CD14-positive monocyte (primary cell): ENCODE results near the gene PTGR2. TPM values are rescaled to one million over a fixed set of nuclear protein-coding genes. Genes with fewer than 3 reads are reported as not detected.
A peak's percentile ranks its signal among the peaks of the same experiment; 100 is the strongest.
"Not testable (repeated sequence)": the region's sequence is repeated elsewhere in the genome, so short reads cannot be mapped to it uniquely, and the experiment has no call there.

Source experiments
- DNase-seq, 3 donors: peaks; one replicate each; pipeline ENCODE4 v3.0.0-alpha.2; 2011 to 2022
- H2AFZ ChIP-seq: 2 replicates; pipeline ENCODE4 v1.6.0; 2012; ENCODE audit warnings: mild to moderate bottlenecking, low read depth, low read length, inconsistent platforms; ENCODE audit not compliant: insufficient read depth, poor library complexity, severe bottlenecking
- H3K27ac ChIP-seq, 2 donors: 1 replicate in 1 of 2; 2 replicates in 1 of 2; pipeline ENCODE4 v1.5.1; 2012 to 2013; ENCODE audit warnings: low read length in 2 of 2, control low read depth in 1 of 2, inconsistent platforms in 1 of 2, low read depth in 1 of 2, mild to moderate bottlenecking in 1 of 2
- H3K27me3 ChIP-seq, 2 donors: one replicate each; pipeline versions ENCODE4 v1.6.0 to v1.6.1; 2011 to 2013; ENCODE audit warnings: low read length in 2 of 2; ENCODE audit not compliant: control insufficient read depth in 2 of 2, insufficient read depth in 2 of 2
- H3K36me3 ChIP-seq, 2 donors: replicated peaks in 1 of 2; 1 replicate in 1 of 2; 2 replicates in 1 of 2; pipeline versions ENCODE4 v1.5.1 to v1.6.1; 2012 to 2013; ENCODE audit warnings: low read length in 2 of 2, control low read depth in 1 of 2, inconsistent platforms in 1 of 2, mild to moderate bottlenecking in 1 of 2; ENCODE audit not compliant: insufficient read depth in 2 of 2, control insufficient read depth in 1 of 2
- H3K4me1 ChIP-seq, 2 donors: 1 replicate in 1 of 2; 2 replicates in 1 of 2; pipeline versions ENCODE4 v1.5.1 to v1.6.1; 2012 to 2013; ENCODE audit warnings: low read length in 2 of 2, control low read depth in 1 of 2, inconsistent platforms in 1 of 2, mild to moderate bottlenecking in 1 of 2, moderate library complexity in 1 of 2; ENCODE audit not compliant: insufficient read depth in 2 of 2, control insufficient read depth in 1 of 2
- H3K4me2 ChIP-seq: replicated peaks from 2 replicates; pipeline ENCODE3; 2012; ENCODE audit warnings: low read length, moderate library complexity, mild to moderate bottlenecking; ENCODE audit not compliant: poor library complexity, severe bottlenecking; ENCODE audit errors: extremely low read depth
- H3K4me3 ChIP-seq, 3 experiments: fragments of 200-600 bp in 1 of 3; sonication (generic) in 1 of 3; replicated peaks in 1 of 3; 1 replicate in 2 of 3; 2 replicates in 1 of 3; pipeline ENCODE4 v1.5.1; 2011 to 2013; ENCODE audit warnings: low read length in 3 of 3, mild to moderate bottlenecking in 3 of 3, control low read depth in 2 of 3, low read depth in 2 of 3, inconsistent platforms in 1 of 3, moderate library complexity in 1 of 3
- H3K79me2 ChIP-seq: 2 replicates; pipeline ENCODE4 v1.6.0; 2012; ENCODE audit warnings: mild to moderate bottlenecking, control low read depth, inconsistent platforms, low read length, moderate library complexity; ENCODE audit not compliant: insufficient read depth
- H3K9ac ChIP-seq: 2 replicates; pipeline ENCODE4 v1.6.0; 2017; ENCODE audit warnings: low read length, mild to moderate bottlenecking; ENCODE audit not compliant: insufficient read depth, poor library complexity, severe bottlenecking
- H3K9me3 ChIP-seq, 2 donors: replicated peaks in 1 of 2; 1 replicate in 1 of 2; 2 replicates in 1 of 2; pipeline versions ENCODE4 v1.5.1 to v1.6.1; 2012 to 2013; ENCODE audit warnings: low read length in 2 of 2, control low read depth in 1 of 2; ENCODE audit not compliant: control insufficient read depth in 1 of 2, insufficient read depth in 1 of 2
- H4K20me1 ChIP-seq: 2 replicates; pipeline ENCODE4 v1.6.0; 2012; ENCODE audit warnings: mild to moderate bottlenecking, low read length, control low read depth, moderate library complexity; ENCODE audit not compliant: insufficient read depth
- H3K27ac Mint-ChIP-seq, 7 donors: one replicate each; pipeline ENCODE4 v1.8.0; 2020; ENCODE audit warnings: mild to moderate bottlenecking in 7 of 7, mixed read lengths in 7 of 7, moderate library complexity in 6 of 7, inconsistent platforms in 2 of 7
- H3K27me3 Mint-ChIP-seq, 3 donors: one replicate each; pipeline ENCODE4 v1.8.0; 2021 to 2022; ENCODE audit warnings: low read depth in 3 of 3, mild to moderate bottlenecking in 3 of 3, mixed read lengths in 3 of 3, moderate library complexity in 3 of 3, inconsistent platforms in 1 of 3
- H3K36me3 Mint-ChIP-seq, 2 donors: one replicate each; pipeline ENCODE4 v1.8.0; 2020; ENCODE audit warnings: mixed read lengths in 2 of 2, inconsistent platforms in 1 of 2, mild to moderate bottlenecking in 1 of 2
- H3K4me1 Mint-ChIP-seq: one replicate; pipeline ENCODE4 v1.8.0; 2020; ENCODE audit warnings: mild to moderate bottlenecking, mixed read lengths
- H3K4me3 Mint-ChIP-seq, 2 donors: one replicate each; pipeline ENCODE4 v1.8.0; 2020; ENCODE audit warnings: mild to moderate bottlenecking in 2 of 2, mixed read lengths in 2 of 2, moderate library complexity in 1 of 2
- H3K9me3 Mint-ChIP-seq, 7 donors: one replicate each; pipeline ENCODE4 v1.8.0; 2020 to 2022; ENCODE audit warnings: mixed read lengths in 7 of 7, mild to moderate bottlenecking in 6 of 7, moderate library complexity in 6 of 7, inconsistent platforms in 2 of 7
- WGBS: methylation state at CpG from one replicate; pipeline ENCODE4 v1.1.5; 2013; ENCODE audit warnings: missing lambda C conversion rate; ENCODE audit not compliant: insufficient coverage; 5-methylcytosine and 5-hydroxymethylcytosine counted together
- intact Hi-C, 2 donors: fragments of 100-400 bp; cut with micrococcal nuclease; formaldehyde crosslinking; loops; one replicate each; pipeline versions ENCODE4 v1.15.0 to v1.15.1; 2023
- polyA plus RNA-seq, 3 donors: library from polyadenylated mRNA; depleted of rRNA in 1 of 3; unstranded in 2 of 3; stranded (reverse) in 1 of 3; fragments of 300-500 nt in 2 of 3; fragments of >200 nt in 1 of 3; fragmentation: Illumina TruSeq in 2 of 3; gene quantifications; 1 replicate in 2 of 3; 2 replicates in 1 of 3; pipeline ENCODE4 v1.2.3, GENCODE V29; 2012 to 2021
- TF ChIP-seq, protein P1 (sequence below): fragments of 200-600 bp; IDR thresholded peaks from one replicate; pipeline ENCODE4 v1.8.0; 2022; ENCODE audit warnings: antibody characterized with exemption, mild to moderate bottlenecking

Gene PTGR2
- polyA plus RNA-seq, 3 donors = 1.1 to 3.8 (median 1.1) TPM

DNA sequence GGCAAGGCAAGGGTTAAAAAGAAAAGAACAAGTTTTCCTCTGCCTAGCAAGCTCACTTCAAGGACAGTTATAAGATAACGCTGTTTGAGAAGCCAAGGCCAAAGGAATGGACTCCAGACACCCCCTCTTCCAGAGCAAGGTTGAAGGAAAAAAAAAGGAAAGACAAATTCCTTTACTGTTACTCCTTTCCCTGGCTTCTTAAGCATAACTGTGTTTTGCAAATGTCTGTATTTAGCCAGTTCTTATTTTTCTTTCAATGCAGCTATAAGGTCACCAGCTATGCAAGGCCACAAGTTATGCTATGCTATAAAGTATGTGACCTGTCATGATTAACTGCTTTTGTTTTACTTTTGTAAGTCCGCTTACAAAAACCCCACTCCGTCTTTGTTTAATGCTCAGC, 61.6 kb downstream of the PTGR2 start:
- Histone ChIP-seq H3K9me3 (no peaks in the 10 kb centered on the region), H3K4me2 (no peak overlapping the region), H3K9ac (no peak overlapping the region), H3K27ac (no peak overlapping the region), H3K4me3 (no peak overlapping the region), H3K36me3 (peaks cover 61 to 99% of the 10 kb centered on the region in 2 donors), H2AFZ (no peak overlapping the region), H3K27me3 (no peaks in the 10 kb centered on the region), H4K20me1 (peaks cover 40% of the 10 kb centered on the region), H3K79me2 (peaks cover 23% of the 10 kb centered on the region), H3K4me1 (no peaks in the 10 kb centered on the region)
- H3K9me3 Mint-ChIP-seq = peaks cover 0 to 6% (median 4%) of the 10 kb centered on the region in 7 donors
- H3K27ac Mint-ChIP-seq = no peak overlapping the region
- DNase-seq = no peak
- intact Hi-C loops = no loop called here
- WGBS = 100% methylated on average over 1 of the region's 3 CpGs
- H3K27me3 Mint-ChIP-seq = no peaks in the 10 kb centered on the region
- no peak overlapping the region for H3K4me3 Mint-ChIP-seq
- H3K4me1 Mint-ChIP-seq = no peaks in the 10 kb centered on the region
- TF ChIP-seq, protein P1, sequence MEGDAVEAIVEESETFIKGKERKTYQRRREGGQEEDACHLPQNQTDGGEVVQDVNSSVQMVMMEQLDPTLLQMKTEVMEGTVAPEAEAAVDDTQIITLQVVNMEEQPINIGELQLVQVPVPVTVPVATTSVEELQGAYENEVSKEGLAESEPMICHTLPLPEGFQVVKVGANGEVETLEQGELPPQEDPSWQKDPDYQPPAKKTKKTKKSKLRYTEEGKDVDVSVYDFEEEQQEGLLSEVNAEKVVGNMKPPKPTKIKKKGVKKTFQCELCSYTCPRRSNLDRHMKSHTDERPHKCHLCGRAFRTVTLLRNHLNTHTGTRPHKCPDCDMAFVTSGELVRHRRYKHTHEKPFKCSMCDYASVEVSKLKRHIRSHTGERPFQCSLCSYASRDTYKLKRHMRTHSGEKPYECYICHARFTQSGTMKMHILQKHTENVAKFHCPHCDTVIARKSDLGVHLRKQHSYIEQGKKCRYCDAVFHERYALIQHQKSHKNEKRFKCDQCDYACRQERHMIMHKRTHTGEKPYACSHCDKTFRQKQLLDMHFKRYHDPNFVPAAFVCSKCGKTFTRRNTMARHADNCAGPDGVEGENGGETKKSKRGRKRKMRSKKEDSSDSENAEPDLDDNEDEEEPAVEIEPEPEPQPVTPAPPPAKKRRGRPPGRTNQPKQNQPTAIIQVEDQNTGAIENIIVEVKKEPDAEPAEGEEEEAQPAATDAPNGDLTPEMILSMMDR = no peak
- H3K36me3 Mint-ChIP-seq = peaks cover 70 to 86% of the 10 kb centered on the region in 2 donors

DNA sequence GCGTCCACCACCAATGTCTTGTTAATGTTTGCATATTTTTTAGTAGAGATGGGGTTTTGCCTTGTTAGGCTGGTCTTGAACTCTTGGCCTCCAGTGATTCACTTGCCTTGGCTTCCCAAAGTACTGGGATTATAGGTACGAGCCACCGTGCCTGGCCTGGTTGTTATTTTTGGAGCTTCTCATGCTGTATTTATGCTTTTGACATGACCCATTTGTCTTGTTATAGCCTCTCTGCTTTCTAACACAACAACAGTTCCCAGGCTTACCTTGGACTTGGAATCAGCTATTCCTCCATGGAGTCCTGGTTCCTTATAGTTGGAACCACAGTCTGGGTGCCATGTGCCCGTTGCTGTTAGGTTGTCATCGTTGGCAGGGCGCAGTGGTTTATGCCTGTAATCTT, 64.7 kb downstream of the PTGR2 start:
- H2AFZ ChIP-seq = no peak overlapping the region
- WGBS = 100% methylated on average over 6 of the region's 6 CpGs
- H3K36me3 ChIP-seq = peaks cover 63 to 99% of the 10 kb centered on the region in 2 donors
- H3K9me3 ChIP-seq = no peaks in the 10 kb centered on the region
- H3K9me3 Mint-ChIP-seq = peaks cover 0 to 6% (median 4%) of the 10 kb centered on the region in 7 donors
- no peak overlapping the region for H3K27ac ChIP-seq
- H3K4me1 ChIP-seq = no peaks in the 10 kb centered on the region
- H3K4me2 ChIP-seq = no peak overlapping the region
- peaks cover 36% of the 10 kb centered on the region for H4K20me1 ChIP-seq
- H3K27me3 Mint-ChIP-seq = peaks cover 0 to 1% (median 0%) of the 10 kb centered on the region in 3 donors
- no peak overlapping the region for H3K9ac ChIP-seq
- no peaks in the 10 kb centered on the region for H3K4me1 Mint-ChIP-seq
- H3K79me2 ChIP-seq = peaks cover 24% of the 10 kb centered on the region
- TF ChIP-seq, protein P1 = no peak
- no peak overlapping the region for H3K4me3 ChIP-seq
- intact Hi-C loops = no loop called here
- H3K4me3 Mint-ChIP-seq = no peak overlapping the region
- no peak for DNase-seq
- H3K27ac Mint-ChIP-seq = peak overlapping the region in 4 of 7 donors; percentile 7 to 42 (median 34)
- no peaks in the 10 kb centered on the region for H3K27me3 ChIP-seq
- H3K36me3 Mint-ChIP-seq = peaks cover 68 to 86% of the 10 kb centered on the region in 2 donors

DNA sequence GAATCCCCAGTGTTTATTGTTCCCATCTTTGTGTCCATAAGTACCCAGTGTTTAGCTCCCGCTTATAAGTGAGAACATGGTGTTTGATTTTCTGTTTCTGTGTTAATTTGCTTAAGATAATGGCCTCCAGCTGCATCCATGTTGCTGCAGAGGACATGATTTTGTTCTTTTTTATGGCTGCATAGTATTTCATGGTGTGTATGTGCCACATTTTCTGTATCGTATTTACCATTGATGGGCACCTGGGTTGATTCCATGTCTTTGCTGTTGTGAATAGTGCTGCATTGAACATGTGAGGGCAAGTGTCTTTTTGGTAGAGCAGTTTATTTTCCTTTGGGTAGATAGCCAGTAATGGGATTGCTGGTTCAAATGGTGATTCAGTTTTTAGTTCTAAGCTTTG, 67.8 kb downstream of the PTGR2 start:
- 95% methylated on average over 2 of the region's 2 CpGs for WGBS
- peak overlapping the region in 1 of 7 donors; percentile 71 for H3K27ac Mint-ChIP-seq

More for the DNA sequence above, 67.8 kb downstream of the PTGR2 start:
- H3K4me1 Mint-ChIP-seq, H3K9me3 ChIP-seq, H3K27ac ChIP-seq, H3K9me3 Mint-ChIP-seq, H3K4me2 ChIP-seq, H3K27me3 Mint-ChIP-seq, H3K4me3 Mint-ChIP-seq, H3K9ac ChIP-seq, intact Hi-C loops, H3K4me3 ChIP-seq, H2AFZ ChIP-seq, H3K4me1 ChIP-seq, H3K27me3 ChIP-seq, DNase-seq: not testable (repeated sequence)
- H3K36me3 Mint-ChIP-seq = peaks cover 70 to 84% of the 10 kb centered on the region in 2 donors
- H3K79me2 ChIP-seq = peaks cover 14% of the 10 kb centered on the region
- peaks cover 23% of the 10 kb centered on the region for H4K20me1 ChIP-seq
- H3K36me3 ChIP-seq = peaks cover 68 to 99% of the 10 kb centered on the region in 2 donors
